HepG2 (cell line): ENCODE data around the gene VSX1. TPM values are rescaled to one million over a fixed set of nuclear protein-coding genes. Genes with fewer than 3 reads are reported as not detected.

Experiments used
- AFF4 ChIP-seq: sonication (generic); formaldehyde crosslinking; IDR thresholded peaks from 2 replicates; pipeline ENCODE4 v1.4.0; 2020; ENCODE audit warnings: missing genetic modification reagents
- ARID3A ChIP-seq: IDR thresholded peaks from 2 replicates; pipeline ENCODE4 v1.6.1; 2012; ENCODE audit warnings: low read depth, low read length, improper control_type of control experiment
- ATF3 ChIP-seq: sonication (generic); formaldehyde crosslinking; IDR thresholded peaks from 2 replicates; pipeline ENCODE4 v1.4.0; 2020; ENCODE audit warnings: missing genetic modification reagents
- CEBPB ChIP-seq: IDR thresholded peaks from 2 replicates; pipeline ENCODE4 v1.6.1; 2011; ENCODE audit warnings: low read depth, low read length, improper control_type of control experiment, borderline replicate concordance
- CHCHD3 ChIP-seq: sonication (generic); formaldehyde crosslinking; IDR thresholded peaks from 2 replicates; pipeline ENCODE4 v1.8.0; 2022; ENCODE audit warnings: mild to moderate bottlenecking, missing genetic modification reagents, moderate library complexity
- HIC2 ChIP-seq: sonication (generic); formaldehyde crosslinking; IDR thresholded peaks from 2 replicates; pipeline ENCODE4 v1.9.0; 2022; ENCODE audit warnings: low read depth, missing genetic modification reagents
- ISL2 ChIP-seq: sonication (generic); formaldehyde crosslinking; IDR thresholded peaks from 2 replicates; pipeline ENCODE4 v1.5.0; 2020; ENCODE audit warnings: missing genetic modification reagents
- MBNL3 ChIP-seq: fragments of 250-450 bp; sonication (Bioruptor Pico); conservative IDR thresholded peaks from 2 replicates; pipeline ENCODE4 v1.8.0; 2022; ENCODE audit warnings: mild to moderate bottlenecking, inconsistent platforms
- MNT ChIP-seq: fragments of 450-650 bp; IDR thresholded peaks from 2 replicates; pipeline ENCODE4 v1.6.1; 2016
- MYC ChIP-seq: sonication (generic); formaldehyde crosslinking; IDR thresholded peaks from 2 replicates; pipeline ENCODE4 v1.9.0; 2021; ENCODE audit warnings: missing genetic modification reagents, borderline replicate concordance
- POGZ ChIP-seq: sonication (generic); formaldehyde crosslinking; IDR thresholded peaks from 2 replicates; pipeline ENCODE4 v1.4.0; 2020; ENCODE audit warnings: mild to moderate bottlenecking, missing genetic modification reagents
- REPIN1 ChIP-seq: sonication (generic); formaldehyde crosslinking; IDR thresholded peaks from 2 replicates; pipeline ENCODE4 v1.8.0; 2022; ENCODE audit warnings: missing genetic modification reagents, low read depth, mild to moderate bottlenecking, borderline replicate concordance
- RFX3 ChIP-seq: IDR thresholded peaks from 2 replicates; pipeline ENCODE4 v1.6.1; 2016; ENCODE audit warnings: missing biosample characterization, missing genetic modification reagents
- RFX5 ChIP-seq: IDR thresholded peaks from 2 replicates; pipeline ENCODE4 v1.6.1; 2011; ENCODE audit warnings: low read depth, low read length, improper control_type of control experiment
- ZNF224 ChIP-seq: sonication (generic); formaldehyde crosslinking; IDR thresholded peaks from 2 replicates; pipeline ENCODE4 v1.5.0; 2020; ENCODE audit warnings: mild to moderate bottlenecking, missing genetic modification reagents
- ZNF263 ChIP-seq: sonication (generic); formaldehyde crosslinking; IDR thresholded peaks from 2 replicates; pipeline ENCODE4 v1.4.0; 2020; ENCODE audit warnings: missing genetic modification reagents
- ZNF331 ChIP-seq: sonication (generic); formaldehyde crosslinking; IDR thresholded peaks from 2 replicates; pipeline ENCODE4 v1.4.0; 2020; ENCODE audit warnings: missing genetic modification reagents
- ZNF343 ChIP-seq: sonication (generic); formaldehyde crosslinking; IDR thresholded peaks from 2 replicates; pipeline ENCODE4 v1.4.0; 2020; ENCODE audit warnings: mild to moderate bottlenecking, missing genetic modification reagents
- ZNF644 ChIP-seq: IDR thresholded peaks from 2 replicates; pipeline ENCODE4 v1.6.1; 2016; ENCODE audit warnings: low read depth
- ZNF709 ChIP-seq: sonication (generic); formaldehyde crosslinking; IDR thresholded peaks from 2 replicates; pipeline ENCODE4 v1.5.0; 2020; ENCODE audit warnings: mild to moderate bottlenecking, missing genetic modification reagents
- ZSCAN29 ChIP-seq: sonication (generic); formaldehyde crosslinking; conservative IDR thresholded peaks from 2 replicates; pipeline ENCODE4 v1.4.0; 2020; ENCODE audit warnings: mild to moderate bottlenecking, missing genetic modification reagents
- polyA plus RNA-seq, 8 experiments: library from polyadenylated mRNA; depleted of rRNA in 3 of 8; stranded (reverse) in 7 of 8; unstranded in 1 of 8; fragments of >200 nt; fragmentation: Illumina TruSeq in 4 of 8; extraction: Trizol in 4 of 8; gene quantifications; 2 replicates each; pipeline versions ENCODE4 v1.2.1 to v1.2.3, GENCODE V29; 2011 to 2016; ENCODE audit warnings: low read depth in 4 of 8, missing spikeins in 1 of 8, mixed read lengths in 1 of 8; ENCODE audit not compliant: insufficient read depth in 1 of 8
- total RNA-seq, 5 experiments: library from RNA; depleted of rRNA; stranded (reverse); fragments of >200 nt; fragmentation: Illumina TruSeq; extraction: Trizol; gene quantifications; 2 replicates each; pipeline ENCODE4 v1.2.3, GENCODE V29; 2016; ENCODE audit warnings: low read depth in 1 of 5

Gene VSX1
- total and polyA plus RNA-seq, 2 of the 13 experiments (the other 11 are each of a cell fraction or from before 2014, with no cell fraction given) = 0.04 TPM; not detected in 1

GRCh38 chr20:25032478-25033264 lies 49.3 kb downstream of the VSX1 start (continued):
- TF ChIP-seq HIC2 (CRISPR knock-in tag) (no peak), ZNF709 (CRISPR knock-in tag) (no peak), ZNF263 (CRISPR knock-in tag) (peak; percentile 50; the same call in 1 of the 2 replicates), MBNL3 (CRISPR knock-in tag) (no peak), ZNF224 (CRISPR knock-in tag) (peak; percentile 27; the same call in 1 of the 2 replicates), ZNF644 (CRISPR knock-in tag) (no peak; the same call in 1 of the 2 replicates), RFX5 (peak; percentile 51), AFF4 (CRISPR knock-in tag) (no peak), RFX3 (CRISPR knock-in tag) (no peak), ARID3A (0 out of 2 replicates have a peak, but pooled peaks have one; percentile 21), CHCHD3 (CRISPR knock-in tag) (no peak), ZSCAN29 (CRISPR knock-in tag) (no peak), CEBPB (no peak), REPIN1 (CRISPR knock-in tag) (no peak), ATF3 (CRISPR knock-in tag) (no peak; the same call in 1 of the 2 replicates), MNT (no peak), ZNF343 (CRISPR knock-in tag) (no peak), ISL2 (CRISPR knock-in tag) (peak; percentile 81), POGZ (CRISPR knock-in tag) (peak; percentile 39; the same call in 1 of the 2 replicates), MYC (CRISPR knock-in tag) (peak; percentile 62; the same call in 1 of the 2 replicates), ZNF331 (CRISPR knock-in tag) (no peak; the same call in 1 of the 2 replicates)
